Calu3 (cell line): Measurements from ENCODE around the gene LRRC8E. TPM values are rescaled to one million over a fixed set of nuclear protein-coding genes. Genes with fewer than 3 reads are reported as not detected.
A peak's percentile ranks its signal among the peaks of the same experiment; 100 is the strongest.

Experiments used
- BruUV-seq: library from RNA; stranded (reverse); fragments of 400-500 nt; replicated peaks from 2 replicates; lab custom pipeline; 2021; lab: Mats Ljungman, UMichigan
- CTCF ChIA-PET: fragments of 300-600 bp; sonication (Branson Sonifier 250); formaldehyde crosslinking; loops from one replicate; lab custom pipeline; 2022; ENCODE audit warnings: antibody characterized with exemption; lab: Charles Lee
- DNase-seq: peaks from one replicate; pipeline ENCODE4 v3.0.0; 2022
- H3K27ac Mint-ChIP-seq: one replicate; pipeline ENCODE4 v1.8.0; 2022; ENCODE audit warnings: mixed read lengths; ENCODE audit not compliant: unreplicated experiment
- H3K27me3 Mint-ChIP-seq: one replicate; pipeline ENCODE4 v1.8.0; 2022; ENCODE audit warnings: mixed read lengths; ENCODE audit not compliant: unreplicated experiment
- H3K36me3 Mint-ChIP-seq: one replicate; pipeline ENCODE4 v1.8.0; 2022; ENCODE audit warnings: mild to moderate bottlenecking, moderate library complexity, mixed read lengths; ENCODE audit not compliant: insufficient read depth, unreplicated experiment
- H3K4me1 Mint-ChIP-seq: one replicate; pipeline ENCODE4 v1.8.0; 2022; ENCODE audit warnings: mild to moderate bottlenecking, low read depth, mixed read lengths; ENCODE audit not compliant: unreplicated experiment
- H3K4me3 Mint-ChIP-seq: one replicate; pipeline ENCODE4 v1.8.0; 2022; ENCODE audit warnings: mild to moderate bottlenecking, low read depth, moderate library complexity, mixed read lengths; ENCODE audit not compliant: unreplicated experiment
- H3K9me3 Mint-ChIP-seq: one replicate; pipeline ENCODE4 v1.8.0; 2022; ENCODE audit warnings: low read depth, mixed read lengths; ENCODE audit not compliant: unreplicated experiment
- intact Hi-C: fragments of 100-400 bp; cut with micrococcal nuclease; formaldehyde crosslinking; loops from one replicate; pipeline ENCODE4 v1.10.0; 2022; ENCODE audit not compliant: unreplicated experiment
- total RNA-seq: library from RNA; stranded (reverse); gene quantifications from 2 replicates; pipeline ENCODE4 v1.2.3, GENCODE V29; 2022
- TF ChIP-seq, protein P1 (sequence below): fragments of 200-600 bp; IDR thresholded peaks from one replicate; pipeline ENCODE4 v1.8.0; 2022; ENCODE audit warnings: antibody characterized with exemption; ENCODE audit not compliant: unreplicated experiment

LRRC8E gene
- total RNA-seq, 1 experiment from 2014 or later = 8.0 TPM

- Mint-ChIP-seq H3K4me1 (peaks cover 16% of the 10 kb centered on the region), H3K27ac (peak overlapping the region; percentile 95), H3K4me3 (peak overlapping the region; percentile 90), H3K9me3 (no peaks in the 10 kb centered on the region), H3K36me3 (peaks cover 45% of the 10 kb centered on the region), H3K27me3 (no peaks in the 10 kb centered on the region)
- CTCF ChIA-PET = interaction anchor here (0.6 to 1.5 kb wide), 4 partner anchors 8 to 33 kb away, joined by 3 to 5 read pairs (median 4); partner anchors contain the start of gene SNAPC2
- intact Hi-C loops = no loop called here
- TF ChIP-seq, protein P1, sequence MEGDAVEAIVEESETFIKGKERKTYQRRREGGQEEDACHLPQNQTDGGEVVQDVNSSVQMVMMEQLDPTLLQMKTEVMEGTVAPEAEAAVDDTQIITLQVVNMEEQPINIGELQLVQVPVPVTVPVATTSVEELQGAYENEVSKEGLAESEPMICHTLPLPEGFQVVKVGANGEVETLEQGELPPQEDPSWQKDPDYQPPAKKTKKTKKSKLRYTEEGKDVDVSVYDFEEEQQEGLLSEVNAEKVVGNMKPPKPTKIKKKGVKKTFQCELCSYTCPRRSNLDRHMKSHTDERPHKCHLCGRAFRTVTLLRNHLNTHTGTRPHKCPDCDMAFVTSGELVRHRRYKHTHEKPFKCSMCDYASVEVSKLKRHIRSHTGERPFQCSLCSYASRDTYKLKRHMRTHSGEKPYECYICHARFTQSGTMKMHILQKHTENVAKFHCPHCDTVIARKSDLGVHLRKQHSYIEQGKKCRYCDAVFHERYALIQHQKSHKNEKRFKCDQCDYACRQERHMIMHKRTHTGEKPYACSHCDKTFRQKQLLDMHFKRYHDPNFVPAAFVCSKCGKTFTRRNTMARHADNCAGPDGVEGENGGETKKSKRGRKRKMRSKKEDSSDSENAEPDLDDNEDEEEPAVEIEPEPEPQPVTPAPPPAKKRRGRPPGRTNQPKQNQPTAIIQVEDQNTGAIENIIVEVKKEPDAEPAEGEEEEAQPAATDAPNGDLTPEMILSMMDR = no peak
- BruUV-seq = TSS peak; percentile 81
- DNase-seq = no peak
Measured at GRCh38 chr19:7902796-7903243, 14.5 kb downstream of the LRRC8E start.

GRCh38 chr19:7903244-7904073, 15.1 kb downstream of the LRRC8E start, which contains the start of gene MAP2K7:
Gene MAP2K7, plus strand, starts transcription at chr19:7903877. Its CDS starts 68 bp downstream, at chr19:7903945.
- Mint-ChIP-seq H3K4me1 (peaks cover 16% of the 10 kb centered on the region), H3K9me3 (no peaks in the 10 kb centered on the region), H3K36me3 (peaks cover 45% of the 10 kb centered on the region), H3K27me3 (no peaks in the 10 kb centered on the region), H3K4me3 (peak within 1 kb of the TSS; percentile 90), H3K27ac (peak within 1 kb of the TSS; percentile 95)
- intact Hi-C loops = no loop called here
- peak; percentile 98 for DNase-seq
- BruUV-seq = no TSS peak
- CTCF ChIA-PET = interaction anchor here (0.6 to 1.5 kb wide), 4 partner anchors 9 to 50 kb away, joined by 3 to 5 read pairs (median 4); partner anchors contain the start of gene SNAPC2
- TF ChIP-seq, protein P1 = no peak

DNA sequence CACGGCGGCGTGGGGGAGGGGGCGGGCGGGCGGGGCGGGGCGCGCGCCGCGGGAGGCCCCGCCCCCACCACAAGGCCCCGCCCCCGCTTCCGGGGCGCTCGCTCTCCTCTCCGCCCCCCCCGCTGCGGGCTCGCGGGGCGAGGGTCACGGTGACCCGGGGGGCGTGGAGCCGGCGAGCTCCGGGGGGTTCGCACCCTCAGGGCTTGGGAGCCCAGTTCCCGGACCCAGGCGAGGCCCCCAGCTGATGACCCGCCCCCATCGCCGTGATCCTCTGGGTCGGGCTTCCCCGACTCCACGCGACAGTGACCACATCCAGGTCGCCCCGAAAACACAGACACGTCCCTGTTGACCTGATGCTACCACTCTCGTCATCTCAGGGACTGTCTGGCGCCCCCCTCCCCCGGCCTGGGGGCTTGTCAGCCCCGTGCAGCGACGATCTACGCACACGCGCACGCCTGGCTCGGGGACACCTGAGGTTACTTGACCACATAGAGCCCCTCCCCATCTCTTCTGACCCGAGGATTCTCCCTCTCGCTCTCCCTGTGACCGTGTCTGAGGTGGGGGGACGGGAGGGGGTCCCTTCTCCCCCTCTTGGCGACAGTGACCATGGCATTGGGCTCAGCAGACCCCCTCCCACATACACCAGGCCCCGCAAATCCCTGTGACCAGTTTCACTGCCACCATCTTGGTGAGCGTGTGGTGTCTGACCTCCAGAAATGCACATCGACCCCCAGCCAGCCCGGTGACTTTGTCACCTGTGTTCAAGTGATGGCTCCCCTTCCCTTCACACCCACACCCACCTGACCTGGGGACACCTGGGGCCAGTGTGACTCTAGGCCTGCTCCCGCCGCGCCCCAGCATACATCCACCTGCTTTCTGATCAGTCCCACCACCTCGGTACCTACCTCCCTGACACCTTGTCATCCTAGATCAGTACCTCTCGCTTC, 16.0 kb downstream of the LRRC8E start:
- intact Hi-C loops = no loop called here
- Mint-ChIP-seq H3K9me3 (no peaks in the 10 kb centered on the region), H3K4me3 (peak overlapping the region; percentile 90), H3K27me3 (no peaks in the 10 kb centered on the region), H3K4me1 (peaks cover 16% of the 10 kb centered on the region), H3K27ac (peak overlapping the region; percentile 80), H3K36me3 (peaks cover 45% of the 10 kb centered on the region)
- CTCF ChIA-PET = interaction anchor here (0.6 to 1.5 kb wide), 3 partner anchors 10 to 51 kb away, joined by 3 to 5 read pairs (median 4); no protein-coding TSS in a partner anchor
- DNase-seq = no peak
- TF ChIP-seq, protein P1 = no peak
- TSS peak; percentile 69 for BruUV-seq

DNA sequence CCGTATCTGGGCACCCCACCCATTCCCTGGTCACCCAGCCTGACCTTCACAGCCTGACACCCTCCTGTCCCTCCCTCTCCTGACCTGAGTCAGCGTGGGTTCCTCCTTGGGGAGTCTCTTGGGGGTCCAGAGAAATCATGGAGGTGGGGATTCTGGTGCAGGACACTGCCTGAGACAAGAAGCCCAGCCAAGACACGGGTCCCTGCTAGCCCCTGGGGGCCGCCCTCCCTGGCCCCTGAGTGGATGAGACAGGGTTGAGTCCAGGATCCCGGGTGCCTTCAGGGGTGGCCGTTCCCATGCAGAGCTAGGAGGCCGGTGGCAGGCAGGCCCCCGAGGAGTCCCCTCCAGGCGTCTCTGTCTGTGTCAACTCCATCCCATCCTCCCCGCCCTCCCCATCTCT, 17.0 kb downstream of the LRRC8E start:
- H3K4me1 Mint-ChIP-seq = peaks cover 16% of the 10 kb centered on the region
- no peaks in the 10 kb centered on the region for H3K9me3 Mint-ChIP-seq
- TF ChIP-seq, protein P1 = no peak
- no TSS peak for BruUV-seq
- peak overlapping the region; percentile 90 for H3K4me3 Mint-ChIP-seq
- peaks cover 45% of the 10 kb centered on the region for H3K36me3 Mint-ChIP-seq
- H3K27ac Mint-ChIP-seq = peak overlapping the region; percentile 80
- intact Hi-C loops = no loop called here
- DNase-seq = no peak
- CTCF ChIA-PET = no interaction called here
- H3K27me3 Mint-ChIP-seq = no peaks in the 10 kb centered on the region
